ENCODE measurements around the gene ACAD11.

ACAD11 gene

GRCh38 chr3:132622761-132623160, 36.8 kb downstream of the ACAD11 start:
- Histone ChIP-seq H3K36me3 (ENCODE audit: control insufficient read depth in 1 of 2, insufficient read depth in 2 of 2, low read length in 2 of 2) (no peaks in the 10 kb centered on the region), H3K27ac (ENCODE audit: low read depth, low read length) (no peak overlapping the region), H4K8ac (ENCODE audit: low read depth, low read length) (no peak overlapping the region), H2AFZ (ENCODE audit: insufficient read depth, low read length, poor library complexity) (no peak overlapping the region), H3K79me2 (ENCODE audit: control insufficient read depth, insufficient read depth, low read length, poor library complexity) (no peaks in the 10 kb centered on the region), H3K79me1 (ENCODE audit: low read length) (peaks cover 3% of the 10 kb centered on the region), H3K9ac (ENCODE audit: low read length) (no peak overlapping the region), H3K14ac (ENCODE audit: low read length) (no peak overlapping the region), H2BK5ac (ENCODE audit: low read depth, low read length, poor library complexity) (no peak overlapping the region), H3K4me2 (ENCODE audit: low read length) (no peak overlapping the region), H2BK120ac (ENCODE audit: insufficient read depth, low read length, poor library complexity) (no peak overlapping the region), H3K4ac (ENCODE audit: low read depth, low read length) (no peak overlapping the region), H3K4me1 (ENCODE audit: control insufficient read depth in 1 of 2, insufficient read depth in 2 of 2, low read length in 2 of 2) (peaks cover 0 to 2% of the 10 kb centered on the region in 2 experiments), H3K23ac (ENCODE audit: low read length) (no peak overlapping the region), H3K9me3 (ENCODE audit: insufficient read depth, low read depth, low read length) (no peaks in the 10 kb centered on the region), H2AK5ac (ENCODE audit: low read length) (no peak overlapping the region), H4K12ac (ENCODE audit: low read depth, low read length) (no peak overlapping the region), H3K4me3 (ENCODE audit: low read depth, low read length) (no peak overlapping the region), H4K91ac (ENCODE audit: low read depth, low read length) (no peak overlapping the region), H2BK12ac (ENCODE audit: low read length) (no peak overlapping the region), H3K18ac (ENCODE audit: low read length) (no peak overlapping the region), H3K27me3 (ENCODE audit: insufficient read depth, low read length) (no peaks in the 10 kb centered on the region)
- no CpG with 5 or more reads among the region's 1 CpG for WGBS (ENCODE audit: extremely low coverage, insufficient coverage, insufficient read length)
- DNase-seq = no peak

DNA sequence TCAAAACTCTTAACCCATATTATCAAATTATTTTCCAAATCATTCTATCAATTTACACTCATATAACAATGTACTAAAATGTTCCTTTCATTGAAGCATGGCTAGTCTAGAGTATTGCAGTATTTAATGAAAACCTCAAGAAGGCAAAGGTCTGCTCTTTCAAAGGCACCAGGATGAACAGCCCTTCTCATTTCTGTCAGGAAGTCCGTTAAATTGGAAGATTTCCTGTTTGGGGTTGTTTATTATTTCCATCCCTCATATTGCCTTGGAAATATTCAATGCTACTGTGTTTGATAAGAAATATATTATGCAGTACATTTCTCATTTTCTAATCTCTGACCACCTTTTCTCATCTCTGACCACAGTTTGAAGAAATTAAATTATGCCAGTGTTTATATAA, 37.5 kb downstream of the ACAD11 start:
- Histone ChIP-seq H3K27me3 (ENCODE audit: insufficient read depth, low read length) (no peaks in the 10 kb centered on the region), H3K9ac (ENCODE audit: low read length) (no peak overlapping the region), H3K79me2 (ENCODE audit: control insufficient read depth, insufficient read depth, low read length, poor library complexity) (no peaks in the 10 kb centered on the region), H3K14ac (ENCODE audit: low read length) (no peak overlapping the region), H3K4ac (ENCODE audit: low read depth, low read length) (no peak overlapping the region), H2BK12ac (ENCODE audit: low read length) (no peak overlapping the region), H2AK5ac (ENCODE audit: low read length) (no peak overlapping the region), H3K27ac (ENCODE audit: low read depth, low read length) (no peak overlapping the region), H4K8ac (ENCODE audit: low read depth, low read length) (no peak overlapping the region), H3K36me3 (ENCODE audit: control insufficient read depth in 1 of 2, insufficient read depth in 2 of 2, low read length in 2 of 2) (no peaks in the 10 kb centered on the region), H3K9me3 (ENCODE audit: insufficient read depth, low read depth, low read length) (no peaks in the 10 kb centered on the region), H4K12ac (ENCODE audit: low read depth, low read length) (no peak overlapping the region), H4K91ac (ENCODE audit: low read depth, low read length) (no peak overlapping the region), H2AFZ (ENCODE audit: insufficient read depth, low read length, poor library complexity) (no peak overlapping the region), H2BK5ac (ENCODE audit: low read depth, low read length, poor library complexity) (no peak overlapping the region), H3K18ac (ENCODE audit: low read length) (no peak overlapping the region), H3K23ac (ENCODE audit: low read length) (no peak overlapping the region), H3K79me1 (ENCODE audit: low read length) (peaks cover 3% of the 10 kb centered on the region), H2BK120ac (ENCODE audit: insufficient read depth, low read length, poor library complexity) (no peak overlapping the region), H3K4me2 (ENCODE audit: low read length) (no peak overlapping the region), H3K4me3 (ENCODE audit: low read depth, low read length) (no peak overlapping the region), H3K4me1 (ENCODE audit: control insufficient read depth in 1 of 2, insufficient read depth in 2 of 2, low read length in 2 of 2) (peaks cover 0 to 2% of the 10 kb centered on the region in 2 experiments)
- no CpG with 5 or more reads among the region's 1 CpG for WGBS (ENCODE audit: extremely low coverage, insufficient coverage, insufficient read length)
- DNase-seq = no peak

- no peaks in the 10 kb centered on the region for H3K27me3 ChIP-seq (ENCODE audit: insufficient read depth, low read length)
- H2BK5ac ChIP-seq (ENCODE audit: low read depth, low read length, poor library complexity) = no peak overlapping the region
- no peak overlapping the region for H3K4me2 ChIP-seq (ENCODE audit: low read length)
- H3K23ac ChIP-seq (ENCODE audit: low read length) = no peak overlapping the region
- no peak overlapping the region for H3K18ac ChIP-seq (ENCODE audit: low read length)
- WGBS (ENCODE audit: extremely low coverage, insufficient coverage, insufficient read length) = no CpG with 5 or more reads among the region's 1 CpG
- H3K36me3 ChIP-seq (ENCODE audit: control insufficient read depth in 1 of 2, insufficient read depth in 2 of 2, low read length in 2 of 2) = no peaks in the 10 kb centered on the region
- no peak overlapping the region for H3K4ac ChIP-seq (ENCODE audit: low read depth, low read length)
- no peaks in the 10 kb centered on the region for H3K79me2 ChIP-seq (ENCODE audit: control insufficient read depth, insufficient read depth, low read length, poor library complexity)
- H3K79me1 ChIP-seq (ENCODE audit: low read length) = no peaks in the 10 kb centered on the region
- H3K9me3 ChIP-seq (ENCODE audit: insufficient read depth, low read depth, low read length) = no peaks in the 10 kb centered on the region
- H3K4me1 ChIP-seq (ENCODE audit: control insufficient read depth in 1 of 2, insufficient read depth in 2 of 2, low read length in 2 of 2) = no peaks in the 10 kb centered on the region
- H2BK12ac ChIP-seq (ENCODE audit: low read length) = no peak overlapping the region
- H3K27ac ChIP-seq (ENCODE audit: low read depth, low read length) = no peak overlapping the region
- H4K8ac ChIP-seq (ENCODE audit: low read depth, low read length) = no peak overlapping the region
- DNase-seq = no peak
- no peak overlapping the region for H3K4me3 ChIP-seq (ENCODE audit: low read depth, low read length)
- H4K91ac ChIP-seq (ENCODE audit: low read depth, low read length) = no peak overlapping the region
- no peak overlapping the region for H3K14ac ChIP-seq (ENCODE audit: low read length)
- no peak overlapping the region for H2BK120ac ChIP-seq (ENCODE audit: insufficient read depth, low read length, poor library complexity)
- no peak overlapping the region for H2AK5ac ChIP-seq (ENCODE audit: low read length)
- H2AFZ ChIP-seq (ENCODE audit: insufficient read depth, low read length, poor library complexity) = no peak overlapping the region
- H3K9ac ChIP-seq (ENCODE audit: low read length) = no peak overlapping the region
- H4K12ac ChIP-seq (ENCODE audit: low read depth, low read length) = no peak overlapping the region
These were observed 42.8 kb downstream of the ACAD11 start for GRCh38 chr3:132616780-132617179.

- no peak for DNase-seq
- no peak overlapping the region for H3K18ac ChIP-seq (ENCODE audit: low read length)
- H2BK12ac ChIP-seq (ENCODE audit: low read length) = no peak overlapping the region
- no peak overlapping the region for H3K23ac ChIP-seq (ENCODE audit: low read length)
- no peak overlapping the region for H3K4ac ChIP-seq (ENCODE audit: low read depth, low read length)
- H2BK120ac ChIP-seq (ENCODE audit: insufficient read depth, low read length, poor library complexity) = no peak overlapping the region
- no peaks in the 10 kb centered on the region for H3K27me3 ChIP-seq (ENCODE audit: insufficient read depth, low read length)
- no peak overlapping the region for H2BK5ac ChIP-seq (ENCODE audit: low read depth, low read length, poor library complexity)
- no peaks in the 10 kb centered on the region for H3K79me1 ChIP-seq (ENCODE audit: low read length)
- no peak overlapping the region for H4K91ac ChIP-seq (ENCODE audit: low read depth, low read length)
- H3K14ac ChIP-seq (ENCODE audit: low read length) = no peak overlapping the region
- no peak overlapping the region for H2AFZ ChIP-seq (ENCODE audit: insufficient read depth, low read length, poor library complexity)
- H3K4me3 ChIP-seq (ENCODE audit: low read depth, low read length) = no peak overlapping the region
- no peaks in the 10 kb centered on the region for H3K36me3 ChIP-seq (ENCODE audit: control insufficient read depth in 1 of 2, insufficient read depth in 2 of 2, low read length in 2 of 2)
- no peak overlapping the region for H3K9ac ChIP-seq (ENCODE audit: low read length)
- H3K79me2 ChIP-seq (ENCODE audit: control insufficient read depth, insufficient read depth, low read length, poor library complexity) = no peaks in the 10 kb centered on the region
- no peak overlapping the region for H2AK5ac ChIP-seq (ENCODE audit: low read length)
- H3K27ac ChIP-seq (ENCODE audit: low read depth, low read length) = no peak overlapping the region
- no peaks in the 10 kb centered on the region for H3K4me1 ChIP-seq (ENCODE audit: control insufficient read depth in 1 of 2, insufficient read depth in 2 of 2, low read length in 2 of 2)
- H4K8ac ChIP-seq (ENCODE audit: low read depth, low read length) = no peak overlapping the region
- H4K12ac ChIP-seq (ENCODE audit: low read depth, low read length) = no peak overlapping the region
- no peaks in the 10 kb centered on the region for H3K9me3 ChIP-seq (ENCODE audit: insufficient read depth, low read depth, low read length)
- WGBS (ENCODE audit: extremely low coverage, insufficient coverage, insufficient read length) = no CpG with 5 or more reads among the region's 3 CpGs
- H3K4me2 ChIP-seq (ENCODE audit: low read length) = no peak overlapping the region
These were observed 43.7 kb downstream of the ACAD11 start for GRCh38 chr3:132615881-132616280.

All from trophoblast cell (in vitro differentiated cells and primary cell).